IMR-90 (cell line): Measurements from ENCODE around the gene RAB12. TPM values are rescaled to one million over a fixed set of nuclear protein-coding genes. Genes with fewer than 3 reads are reported as not detected.

Source experiments
- ATAC-seq: fragments of 200-7000 bp; cut with Tn5 transposase; 2 replicates; pipeline ENCODE4 v1.9.1; 2020; ENCODE audit warnings: low read depth, mild to moderate bottlenecking, moderate library complexity
- BruUV-seq: library from RNA; stranded (reverse); fragments of 400-500 nt; replicated peaks from 2 replicates; lab custom pipeline; 2021; lab: Mats Ljungman, UMichigan
- CTCF ChIA-PET: fragments of 300-600 bp; formaldehyde crosslinking; extraction: SDS; loops from one replicate; lab custom pipeline; 2021; ENCODE audit warnings: antibody characterized with exemption; lab: Yijun Ruan, JAX
- POLR2A ChIA-PET: fragments of 300-600 bp; sonication (Branson Sonifier 250); formaldehyde crosslinking; loops from one replicate; lab custom pipeline; 2022; ENCODE audit warnings: antibody characterized with exemption; ENCODE audit not compliant: unreplicated experiment; lab: Charles Lee
- DNase-seq: peaks from one replicate; pipeline ENCODE4 v3.0.0; 2013
- H2AFZ ChIP-seq: replicated peaks from 2 replicates; pipeline ENCODE3; 2013; ENCODE audit warnings: low read length, mild to moderate bottlenecking; ENCODE audit not compliant: poor library complexity
- H2AK5ac ChIP-seq: 2 replicates; pipeline ENCODE4 v1.6.1; 2013; ENCODE audit warnings: low read depth, low read length, inconsistent platforms
- H2AK9ac ChIP-seq: replicated peaks from 2 replicates; pipeline ENCODE3; 2013; ENCODE audit warnings: mild to moderate bottlenecking, low read depth, low read length, moderate library complexity; ENCODE audit not compliant: poor library complexity
- H2BK120ac ChIP-seq: 2 replicates; pipeline ENCODE4 v1.6.1; 2013; ENCODE audit warnings: low read depth, low read length, inconsistent platforms
- H2BK15ac ChIP-seq: 3 replicates; pipeline ENCODE4 v1.6.1; 2013; ENCODE audit warnings: low read depth, low read length, inconsistent platforms
- H2BK20ac ChIP-seq: 2 replicates; pipeline ENCODE4 v1.6.1; 2013; ENCODE audit warnings: low read depth, mild to moderate bottlenecking, inconsistent platforms, low read length, moderate library complexity
- H2BK5ac ChIP-seq: 2 replicates; pipeline ENCODE4 v1.6.1; 2013; ENCODE audit warnings: mild to moderate bottlenecking, low read depth, low read length, inconsistent platforms; ENCODE audit not compliant: poor library complexity, severe bottlenecking
- H3K14ac ChIP-seq: replicated peaks from 2 replicates; pipeline ENCODE4 v1.6.1; 2013; ENCODE audit warnings: low read depth, low read length, inconsistent platforms
- H3K18ac ChIP-seq: 2 replicates; pipeline ENCODE4 v1.6.1; 2013; ENCODE audit warnings: low read depth, low read length, control low read depth
- H3K23ac ChIP-seq: 2 replicates; pipeline ENCODE4 v1.6.1; 2013; ENCODE audit warnings: low read depth, low read length, inconsistent platforms
- H3K27ac ChIP-seq: 2 replicates; pipeline ENCODE4 v1.5.1; 2013; ENCODE audit warnings: mild to moderate bottlenecking, control low read depth, low read length; ENCODE audit not compliant: insufficient read depth
- H3K27me3 ChIP-seq: 2 replicates; pipeline ENCODE4 v1.6.1; 2013; ENCODE audit warnings: low read length; ENCODE audit not compliant: control insufficient read depth, insufficient read depth
- H3K36me3 ChIP-seq: 2 replicates; pipeline ENCODE4 v1.6.1; 2013; ENCODE audit warnings: low read length, mixed read lengths; ENCODE audit not compliant: control insufficient read depth, insufficient read depth
- H3K4ac ChIP-seq: 2 replicates; pipeline ENCODE4 v1.6.1; 2013; ENCODE audit warnings: low read depth, low read length, inconsistent platforms
- H3K4me1 ChIP-seq: 2 replicates; pipeline ENCODE4 v1.6.1; 2013; ENCODE audit warnings: low read length, mixed read lengths; ENCODE audit not compliant: control insufficient read depth, insufficient read depth
- H3K4me2 ChIP-seq: 2 replicates; pipeline ENCODE4 v1.6.1; 2013; ENCODE audit warnings: low read depth, mild to moderate bottlenecking, control low read depth, low read length, moderate library complexity
- H3K4me3 ChIP-seq: 2 replicates; pipeline ENCODE4 v1.5.1; 2013; ENCODE audit warnings: low read depth, mild to moderate bottlenecking, control low read depth, low read length, moderate library complexity; ENCODE audit not compliant: insufficient read depth
- H3K56ac ChIP-seq: 2 replicates; pipeline ENCODE4 v1.6.1; 2013; ENCODE audit warnings: low read length, inconsistent platforms; ENCODE audit not compliant: insufficient read depth; ENCODE audit errors: extremely low read depth
- H3K79me1 ChIP-seq, 2 experiments: 2 replicates each; pipeline ENCODE4 v1.6.1; 2013; ENCODE audit warnings: low read length in 2 of 2, inconsistent platforms in 1 of 2, low read depth in 1 of 2
- H3K9ac ChIP-seq: 2 replicates; pipeline ENCODE4 v1.6.1; 2013; ENCODE audit warnings: low read depth, low read length, control low read depth
- H3K9me1 ChIP-seq: 2 replicates; pipeline ENCODE4 v1.6.1; 2013; ENCODE audit warnings: low read length, inconsistent platforms; ENCODE audit not compliant: insufficient read depth
- H3K9me3 ChIP-seq: 2 replicates; pipeline ENCODE4 v1.6.1; 2013; ENCODE audit warnings: low read length; ENCODE audit not compliant: control insufficient read depth, insufficient read depth
- H4K20me1 ChIP-seq: 2 replicates; pipeline ENCODE4 v1.6.1; 2013; ENCODE audit warnings: low read length, inconsistent platforms; ENCODE audit not compliant: insufficient read depth
- H4K5ac ChIP-seq: 2 replicates; pipeline ENCODE4 v1.6.1; 2013; ENCODE audit warnings: mild to moderate bottlenecking, low read depth, low read length, control low read depth
- H4K8ac ChIP-seq, 2 experiments: 2 replicates each; pipeline ENCODE4 v1.6.1; 2013; ENCODE audit warnings: low read depth in 2 of 2, low read length in 2 of 2, control low read depth in 1 of 2, inconsistent platforms in 1 of 2
- H4K91ac ChIP-seq: 2 replicates; pipeline ENCODE4 v1.6.1; 2013; ENCODE audit warnings: low read depth, low read length, inconsistent platforms; ENCODE audit not compliant: insufficient read depth
- BHLHE40 ChIP-seq: fragments of 150-350 bp; IDR thresholded peaks from 2 replicates; pipeline ENCODE4 v1.6.1; 2016; ENCODE audit warnings: mild to moderate bottlenecking, low read depth, low read length
- CEBPB ChIP-seq: IDR thresholded peaks from 2 replicates; pipeline ENCODE4 v1.6.1; 2012; ENCODE audit warnings: low read depth, low read length, improper control_type of control experiment
- CHD1 ChIP-seq: IDR thresholded peaks from 2 replicates; pipeline ENCODE4 v1.6.1; 2012; ENCODE audit warnings: low read depth, low read length, improper control_type of control experiment
- CTCF ChIP-seq: conservative IDR thresholded peaks from 2 replicates; pipeline ENCODE4 v1.5.1; 2012; ENCODE audit warnings: mild to moderate bottlenecking, low read depth, low read length, improper control_type of control experiment
- ELK1 ChIP-seq: fragments of 150-350 bp; IDR thresholded peaks from 2 replicates; pipeline ENCODE4 v1.6.1; 2016; ENCODE audit warnings: low read depth, mild to moderate bottlenecking, low read length, moderate library complexity, borderline replicate concordance
- FOS ChIP-seq: fragments of 150-350 bp; IDR thresholded peaks from 2 replicates; pipeline ENCODE4 v1.6.1; 2016; ENCODE audit warnings: low read depth, low read length
- MAFK ChIP-seq: IDR thresholded peaks from 2 replicates; pipeline ENCODE4 v1.6.1; 2012; ENCODE audit warnings: low read depth, low read length, improper control_type of control experiment
- MAZ ChIP-seq: IDR thresholded peaks from 2 replicates; pipeline ENCODE4 v1.6.1; 2012; ENCODE audit warnings: low read depth, mild to moderate bottlenecking, low read length, improper control_type of control experiment, moderate library complexity, borderline replicate concordance
- MXI1 ChIP-seq: IDR thresholded peaks from 2 replicates; pipeline ENCODE4 v1.6.1; 2012; ENCODE audit warnings: low read depth, mild to moderate bottlenecking, low read length, moderate library complexity, borderline replicate concordance
- NFE2L2 ChIP-seq: fragments of 150-350 bp; IDR thresholded peaks from 2 replicates; pipeline ENCODE4 v1.6.1; 2016; ENCODE audit warnings: low read depth, mild to moderate bottlenecking, low read length
- POLR2A ChIP-seq: IDR thresholded peaks from 2 replicates; pipeline ENCODE4 v1.6.1; 2012; ENCODE audit warnings: mild to moderate bottlenecking, low read depth, low read length
- RAD21 ChIP-seq: IDR thresholded peaks from 2 replicates; pipeline ENCODE4 v1.6.1; 2012; ENCODE audit warnings: low read length, improper control_type of control experiment
- RCOR1 ChIP-seq: IDR thresholded peaks from 2 replicates; pipeline ENCODE4 v1.6.1; 2012; ENCODE audit warnings: mild to moderate bottlenecking, low read length, improper control_type of control experiment; ENCODE audit not compliant: insufficient replicate concordance
- RFX5 ChIP-seq: IDR thresholded peaks from 2 replicates; pipeline ENCODE4 v1.8.0; 2012; ENCODE audit warnings: low read depth, mild to moderate bottlenecking, low read length, moderate library complexity
- SMC3 ChIP-seq: fragments of 150-350 bp; IDR thresholded peaks from 2 replicates; pipeline ENCODE4 v1.6.1; 2016; ENCODE audit warnings: low read depth, mild to moderate bottlenecking, antibody characterized with exemption, low read length, moderate library complexity
- USF2 ChIP-seq: fragments of 150-350 bp; IDR thresholded peaks from 2 replicates; pipeline ENCODE4 v1.6.1; 2017; ENCODE audit warnings: mild to moderate bottlenecking, antibody characterized with exemption, low read length, low read depth
- WGBS, 2 experiments: methylation state at CpG; one replicate each; pipeline versions ENCODE4 v1.1.5 to v1.1.7; 2013; ENCODE audit warnings: missing lambda C conversion rate in 2 of 2; ENCODE audit not compliant: insufficient read length in 1 of 2; ENCODE audit errors: extremely low coverage in 2 of 2; 5-methylcytosine and 5-hydroxymethylcytosine counted together
- dilution Hi-C: fragments of 300-500 bp; cut with HindIII; formaldehyde crosslinking; loops from one replicate; pipeline ENCODE4 v1.14.3; 2018; ENCODE audit warnings: low sequenced_read_pairs; ENCODE audit not compliant: unreplicated experiment
- in situ Hi-C: fragments of 300-500 bp; cut with MboI; formaldehyde crosslinking; loops from 3 replicates; pipeline ENCODE4 v1.14.3; 2019; ENCODE audit warnings: low sequenced_read_pairs, inconsistent platforms, mixed read lengths
- intact Hi-C: fragments of 100-400 bp; cut with micrococcal nuclease; formaldehyde crosslinking; loops from 2 replicates; pipeline ENCODE4 v1.10.0; 2022
- polyA plus RNA-seq, 3 experiments: library from polyadenylated mRNA; depleted of rRNA; stranded (reverse); fragments of >200 nt; gene quantifications; 2 replicates each; pipeline ENCODE4 v1.2.3, GENCODE V29; 2012; ENCODE audit warnings: low replicate concordance in 1 of 3
- total RNA-seq: library from RNA; depleted of rRNA; stranded (reverse); fragments of >200 nt; gene quantifications from 2 replicates; pipeline ENCODE4 v1.2.3, GENCODE V29; 2012

Gene RAB12
- total and polyA plus RNA-seq, 2 of the 4 experiments (the other 2 are of a cell fraction), result 14.9 to 19.2 TPM

- no peak overlapping the region for H2BK15ac ChIP-seq
- peak overlapping the region; percentile 93 for H3K9ac ChIP-seq
- no peak overlapping the region for H2BK20ac ChIP-seq
- H3K4me2 ChIP-seq, result peak overlapping the region; percentile 100
- no peak for ATAC-seq
- H3K27ac ChIP-seq, result peak overlapping the region; percentile 82
- H3K56ac ChIP-seq, result 0 out of 2 replicates have a peak overlapping the region, but pooled peaks have one; percentile 49
- H4K91ac ChIP-seq, result no peak overlapping the region
- peak overlapping the region; percentile 84 for H2AFZ ChIP-seq
- peak overlapping the region; percentile 51 for H3K4ac ChIP-seq
- H4K8ac ChIP-seq, result peak overlapping the region; percentile 19 to 51; a peak in 2 of 4 replicates
- dilution Hi-C loops (no loop called here), intact Hi-C loops (no loop called here), in situ Hi-C loops (no loop called here)
- WGBS, 2 experiments, result 0% methylated on average over 1 of the region's 13 CpGs; no CpG with 5 or more reads in 1 of the 2 experiments
- peak overlapping the region; percentile 35; the same call in 1 of the 2 replicates for H4K5ac ChIP-seq
- peak overlapping the region; percentile 82; the same call in 1 of the 2 replicates for H3K23ac ChIP-seq
- peaks cover 5% of the 10 kb centered on the region for H3K36me3 ChIP-seq
- TF ChIP-seq USF2, result no peak
- no peak for TF ChIP-seq NFE2L2
- TF ChIP-seq MXI1, result no peak
- TF ChIP-seq CTCF, result no peak
- no peak for TF ChIP-seq RFX5
- no peak for TF ChIP-seq SMC3
- no peak for TF ChIP-seq CHD1
- no peak for TF ChIP-seq ELK1
- TF ChIP-seq FOS, result no peak
- no peak for TF ChIP-seq RCOR1
- no peak for TF ChIP-seq RAD21
- TF ChIP-seq MAZ, result no peak
- no peak for TF ChIP-seq BHLHE40
- TF ChIP-seq POLR2A, result no peak
- no peak for TF ChIP-seq MAFK
- TF ChIP-seq CEBPB, result no peak
- ChIA-PET CTCF (no interaction called here), POLR2A (no interaction called here)
- H3K14ac ChIP-seq, result peak overlapping the region; percentile 30; the same call in 1 of the 2 replicates
- H2BK5ac ChIP-seq, result no peak overlapping the region
- no peaks in the 10 kb centered on the region for H3K9me3 ChIP-seq
- no TSS peak for BruUV-seq
- peaks cover 15 to 48% of the 10 kb centered on the region in 2 experiments for H3K79me1 ChIP-seq
- peaks cover 12% of the 10 kb centered on the region for H3K4me1 ChIP-seq
- H2AK5ac ChIP-seq, result peak overlapping the region; percentile 51; the same call in 1 of the 2 replicates
- peak overlapping the region; percentile 99 for H3K4me3 ChIP-seq
- no peaks in the 10 kb centered on the region; the same call in 1 of the 2 replicates for H3K27me3 ChIP-seq
- peaks cover 13% of the 10 kb centered on the region for H3K9me1 ChIP-seq
- DNase-seq, result peak; percentile 19
- H2AK9ac ChIP-seq, result peak overlapping the region; percentile 19
- no peak overlapping the region for H2BK120ac ChIP-seq
- peaks cover 52% of the 10 kb centered on the region for H4K20me1 ChIP-seq
- H3K18ac ChIP-seq, result 0 out of 2 replicates have a peak overlapping the region, but pooled peaks have one; percentile 6
These were observed 1.2 kb downstream of the RAB12 start for GRCh38 chr18:8610459-8610851.
